Lung (tissue), 12 donors: ENCODE measurements around the gene GLIS1. TPM values are rescaled to one million over a fixed set of nuclear protein-coding genes. Genes with fewer than 3 reads are reported as not detected.

Source experiments
- ATAC-seq: fragments of 200-7000 bp; cut with Tn5 transposase; one replicate; pipeline ENCODE4 v1.9.1; 2020; ENCODE audit warnings: moderate number of reproducible peaks; ENCODE audit not compliant: insufficient read depth, low FRiP score
- DNase-seq, 3 donors: peaks; one replicate each; pipeline ENCODE4 v3.0.0-alpha.2; 2013 to 2017
- H3K27ac ChIP-seq, 2 donors: one replicate each; pipeline ENCODE4 v1.5.1; 2013; ENCODE audit warnings: mild to moderate bottlenecking in 2 of 2, moderate library complexity in 2 of 2, control low read depth in 1 of 2, inconsistent platforms in 1 of 2, low read depth in 1 of 2, low read length in 1 of 2
- H3K27me3 ChIP-seq, 3 donors: one replicate each; pipeline ENCODE4 v1.5.1; 2013; ENCODE audit warnings: low read length in 2 of 3; ENCODE audit not compliant: control insufficient read depth in 3 of 3, insufficient read depth in 3 of 3
- H3K36me3 ChIP-seq, 4 donors: one replicate each; pipeline ENCODE4 v1.5.1; 2013; ENCODE audit warnings: low read length in 4 of 4, mild to moderate bottlenecking in 1 of 4, moderate library complexity in 1 of 4; ENCODE audit not compliant: control insufficient read depth in 4 of 4, insufficient read depth in 4 of 4
- H3K4me1 ChIP-seq, 5 donors: one replicate each; pipeline ENCODE4 v1.5.1; 2013; ENCODE audit warnings: low read length in 5 of 5, mild to moderate bottlenecking in 2 of 5, moderate library complexity in 1 of 5; ENCODE audit not compliant: control insufficient read depth in 5 of 5, insufficient read depth in 5 of 5
- H3K4me3 ChIP-seq: one replicate; pipeline ENCODE4 v1.5.1; 2013; ENCODE audit warnings: mild to moderate bottlenecking, control low read depth, moderate library complexity
- H3K9ac ChIP-seq, 2 donors: one replicate each; pipeline ENCODE4 v1.5.1; 2013; ENCODE audit warnings: low read length in 2 of 2, control low read depth in 1 of 2; ENCODE audit not compliant: insufficient read depth in 1 of 2
- H3K9me3 ChIP-seq, 4 donors: one replicate each; pipeline ENCODE4 v1.5.1; 2013; ENCODE audit warnings: low read length in 3 of 4, mild to moderate bottlenecking in 1 of 4, moderate library complexity in 1 of 4; ENCODE audit not compliant: control insufficient read depth in 4 of 4, insufficient read depth in 3 of 4
- CTCF ChIP-seq: IDR thresholded peaks from 2 replicates; pipeline ENCODE4 v1.5.1; 2012; ENCODE audit warnings: mild to moderate bottlenecking; ENCODE audit errors: control extremely low read depth, extremely low read depth
- WGBS, 2 donors: extraction: QIAGEN DNeasy Blood & Tissue Kit; methylation state at CpG; one replicate each; pipeline ENCODE4 v1.1.7; 2013; 5-methylcytosine and 5-hydroxymethylcytosine counted together
- polyA plus RNA-seq, 2 donors: library from polyadenylated mRNA; stranded (reverse); fragments of 200-250 nt; gene quantifications; one replicate each; pipeline ENCODE4 v1.2.1, GENCODE V29; 2013
- total RNA-seq, 2 donors: library from RNA; depleted of rRNA in 1 of 2; stranded (reverse); fragments of >200 nt in 1 of 2; gene quantifications; one replicate each; pipeline ENCODE4 v1.2.1, GENCODE V29; 2014 to 2021
- donor health status: control.
- donor health status: control.
- donor health status: Bipolar disorder and iron deficiency.
- donor health status: healthy.
- donor health status: DM: yes; HTN: yes; CAD: no.

The GLIS1 gene
- total and polyA plus RNA-seq, 4 donors = 0.05 to 0.18 (median 0.17) TPM; not detected in 1

- 81 to 82% methylated on average over 5 of the region's 5 CpGs for WGBS, 2 donors
- no peak for ATAC-seq
- Histone ChIP-seq H3K9me3 (peaks cover 0 to 2% (median 0%) of the 10 kb centered on the region in 4 donors), H3K9ac (no peak overlapping the region), H3K27ac (no peak overlapping the region), H3K4me1 (no peaks in the 10 kb centered on the region), H3K36me3 (no peaks in the 10 kb centered on the region), H3K27me3 (no peaks in the 10 kb centered on the region), H3K4me3 (no peak overlapping the region)
- peak; percentile 70 to 72 (median 71) for DNase-seq
- no peak for TF ChIP-seq CTCF
These were observed 16.9 kb upstream of the GLIS1 start for GRCh38 chr1:53755874-53756273.

DNA sequence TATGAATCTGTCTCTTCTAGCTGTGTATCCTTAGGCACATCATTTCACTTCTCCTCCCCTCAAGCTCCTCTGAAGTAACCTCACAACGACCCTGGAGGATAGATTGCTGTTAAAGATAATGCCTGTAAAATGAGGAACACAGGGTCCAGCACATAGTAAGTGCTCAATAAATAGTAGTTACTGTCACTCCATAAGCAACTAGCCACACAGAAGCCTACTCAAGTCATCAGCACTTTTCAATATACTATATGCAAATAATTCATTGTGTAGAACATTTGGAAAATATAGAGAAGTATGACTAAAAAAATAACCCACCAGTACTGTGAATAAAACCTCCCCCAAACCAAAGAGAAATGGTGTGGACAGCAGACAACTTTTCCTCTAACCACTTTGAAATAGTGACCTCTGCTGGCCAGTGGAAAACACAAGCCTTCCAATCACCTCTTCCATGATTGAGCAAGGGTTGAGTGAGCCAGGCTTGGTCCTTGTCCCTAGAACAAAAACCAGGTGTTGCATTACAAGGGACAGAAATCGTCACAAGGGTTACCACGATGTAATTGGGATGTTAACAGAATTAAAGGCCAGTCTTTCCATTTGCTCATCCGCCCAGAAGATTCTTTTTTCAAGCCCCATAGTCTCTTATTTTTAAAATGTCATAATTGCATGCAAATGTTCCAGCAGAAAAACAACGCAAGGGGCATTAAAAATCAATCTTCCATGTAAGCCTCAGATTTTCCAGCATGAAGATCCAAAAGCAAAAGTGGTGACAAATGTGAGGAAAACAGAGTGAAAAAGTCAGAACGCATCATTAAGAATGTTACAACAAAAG is 15.7 kb upstream of the GLIS1 start:
- Histone ChIP-seq H3K4me3 (no peak overlapping the region), H3K4me1 (no peaks in the 10 kb centered on the region), H3K27me3 (peaks cover 0 to 3% (median 0%) of the 10 kb centered on the region in 3 donors), H3K9me3 (peaks cover 0 to 2% (median 0%) of the 10 kb centered on the region in 4 donors), H3K9ac (no peak overlapping the region), H3K27ac (no peak overlapping the region), H3K36me3 (no peaks in the 10 kb centered on the region)
- ATAC-seq = no peak
- TF ChIP-seq CTCF = peak; percentile 20
- DNase-seq = peak; percentile 37 to 61 (median 60)
- WGBS, 2 donors = 55 to 57% methylated on average over 6 of the region's 6 CpGs

GRCh38 chr1:53752281-53752680 is 13.3 kb upstream of the GLIS1 start:
- TF ChIP-seq CTCF = no peak
- no peak overlapping the region for H3K9ac ChIP-seq
- H3K4me1 ChIP-seq = no peaks in the 10 kb centered on the region
- DNase-seq (no peak), ATAC-seq (no peak)
- no peak overlapping the region for H3K27ac ChIP-seq
- peaks cover 0 to 8% (median 0%) of the 10 kb centered on the region in 3 donors for H3K27me3 ChIP-seq
- H3K9me3 ChIP-seq = peaks cover 0 to 2% (median 0%) of the 10 kb centered on the region in 4 donors
- no peak overlapping the region for H3K4me3 ChIP-seq
- no peaks in the 10 kb centered on the region for H3K36me3 ChIP-seq
- WGBS, 2 donors = 88 to 95% methylated on average over 6 of the region's 6 CpGs
